ENCODE measurements around the gene SOBP.

Gene SOBP

GRCh38 chr6:107459283-107460082 lies 30.4 kb upstream of the SOBP start, which contains the start of gene PDSS2:
Gene PDSS2, minus strand, starts transcription at chr6:107459564. Its CDS starts 279 bp downstream, at chr6:107459285.
- H3K9me3 ChIP-seq (ENCODE audit: control insufficient read depth, insufficient read depth, low read depth, low read length): no peaks in the 10 kb centered on the region
- no peaks in the 10 kb centered on the region; the same call in 1 of the 2 replicates for H3K4me1 ChIP-seq (ENCODE audit: control insufficient read depth, insufficient read depth, low read length)
- peak within 1 kb of the TSS; percentile 91 for H3K27ac ChIP-seq (ENCODE audit: extremely low read depth, low read depth, low read length)
- H3K4me3 ChIP-seq (ENCODE audit: low read depth, low read length): peak within 1 kb of the TSS; percentile 70
- H3K36me3 ChIP-seq (ENCODE audit: control insufficient read depth in 2 of 2, insufficient read depth in 1 of 2, low read length in 2 of 2): no peaks in the 10 kb centered on the region
- ChIA-PET POLR2A (interaction anchor here (0.6 to 3.1 kb wide), 37 partner anchors 8 to 498 kb away, joined by 3 to 104 read pairs (median 4); partner anchors contain the start of genes BEND3, SEC63 and SOBP), CTCF (interaction anchor here (0.5 to 3.4 kb wide), 24 partner anchors 10 to 559 kb away, joined by 3 to 21 read pairs (median 4); no protein-coding TSS in a partner anchor)
- TF ChIP-seq ZNF561 (tag by site-specific recombination; IDR thresholded peaks at IDR 0.05; ENCODE audit: borderline replicate concordance) (peak; percentile 48; the same call in 1 of the 2 replicates), ZBTB48 (tag by site-specific recombination; IDR thresholded peaks at IDR 0.05) (peak; percentile 85), ZNF629 (tag by site-specific recombination; IDR thresholded peaks at IDR 0.05) (peak; percentile 49; the same call in 1 of the 2 replicates), CTCF (tag by site-specific recombination; IDR thresholded peaks at IDR 0.05) (peak; percentile 95), PRDM10 (tag by site-specific recombination; IDR thresholded peaks at IDR 0.05) (peak; percentile 77), PATZ1 (tag by site-specific recombination; IDR thresholded peaks at IDR 0.05) (peak; percentile 79), ZNF580 (tag by site-specific recombination; IDR thresholded peaks at IDR 0.05) (peak; percentile 27; the same call in 1 of the 2 replicates), YY1 (tag by site-specific recombination; IDR thresholded peaks at IDR 0.05) (peak; percentile 87), ZNF555 (tag by site-specific recombination; conservative IDR thresholded peaks at IDR 0.05) (no peak), ZFP41 (tag by site-specific recombination; IDR thresholded peaks at IDR 0.05; ENCODE audit: borderline replicate concordance) (no peak), ZSCAN23 (tag by site-specific recombination; IDR thresholded peaks at IDR 0.05) (no peak; the same call in 1 of the 2 replicates), ZNF692 (tag by site-specific recombination; IDR thresholded peaks at IDR 0.05) (peak; percentile 55; the same call in 1 of the 2 replicates), ZBTB20 (tag by site-specific recombination; IDR thresholded peaks at IDR 0.05) (peak; percentile 77), ZNF530 (tag by site-specific recombination; IDR thresholded peaks at IDR 0.05; ENCODE audit: low read depth) (no peak), OSR2 (tag by site-specific recombination; IDR thresholded peaks at IDR 0.05) (peak; percentile 28), KLF8 (tag by site-specific recombination; IDR thresholded peaks at IDR 0.05) (peak; percentile 86), ZSCAN18 (tag by site-specific recombination; IDR thresholded peaks at IDR 0.05) (no peak), ZFHX2 (tag by site-specific recombination; conservative IDR thresholded peaks at IDR 0.05) (peak; percentile 92), ZNF280D (tag by site-specific recombination; IDR thresholded peaks at IDR 0.05) (no peak), YY2 (tag by site-specific recombination; IDR thresholded peaks at IDR 0.05) (peak; percentile 93), ZNF132 (tag by site-specific recombination; IDR thresholded peaks at IDR 0.05; ENCODE audit: borderline replicate concordance) (no peak), KLF16 (tag by site-specific recombination; IDR thresholded peaks at IDR 0.05) (peak; percentile 65)

Data from HEK293 (cell line).